IMR-90 (cell line): ENCODE data around the gene UGT1A7. TPM values are rescaled to one million over a fixed set of nuclear protein-coding genes. Genes with fewer than 3 reads are reported as not detected.

Source experiments
- ATAC-seq: fragments of 200-7000 bp; cut with Tn5 transposase; 2 replicates; pipeline ENCODE4 v1.9.1; 2020; ENCODE audit warnings: low read depth, mild to moderate bottlenecking, moderate library complexity
- BruUV-seq: library from RNA; stranded (reverse); fragments of 400-500 nt; replicated peaks from 2 replicates; lab custom pipeline; 2021; lab: Mats Ljungman, UMichigan
- CTCF ChIA-PET: fragments of 300-600 bp; formaldehyde crosslinking; extraction: SDS; loops from one replicate; lab custom pipeline; 2021; ENCODE audit warnings: antibody characterized with exemption; lab: Yijun Ruan, JAX
- POLR2A ChIA-PET: fragments of 300-600 bp; sonication (Branson Sonifier 250); formaldehyde crosslinking; loops from one replicate; lab custom pipeline; 2022; ENCODE audit warnings: antibody characterized with exemption; ENCODE audit not compliant: unreplicated experiment; lab: Charles Lee
- DNase-seq: peaks from one replicate; pipeline ENCODE4 v3.0.0; 2013
- H2AFZ ChIP-seq: replicated peaks from 2 replicates; pipeline ENCODE3; 2013; ENCODE audit warnings: low read length, mild to moderate bottlenecking; ENCODE audit not compliant: poor library complexity
- H2AK5ac ChIP-seq: 2 replicates; pipeline ENCODE4 v1.6.1; 2013; ENCODE audit warnings: low read depth, low read length, inconsistent platforms
- H2AK9ac ChIP-seq: replicated peaks from 2 replicates; pipeline ENCODE3; 2013; ENCODE audit warnings: mild to moderate bottlenecking, low read depth, low read length, moderate library complexity; ENCODE audit not compliant: poor library complexity
- H2BK120ac ChIP-seq: 2 replicates; pipeline ENCODE4 v1.6.1; 2013; ENCODE audit warnings: low read depth, low read length, inconsistent platforms
- H2BK15ac ChIP-seq: 3 replicates; pipeline ENCODE4 v1.6.1; 2013; ENCODE audit warnings: low read depth, low read length, inconsistent platforms
- H2BK20ac ChIP-seq: 2 replicates; pipeline ENCODE4 v1.6.1; 2013; ENCODE audit warnings: low read depth, mild to moderate bottlenecking, inconsistent platforms, low read length, moderate library complexity
- H2BK5ac ChIP-seq: 2 replicates; pipeline ENCODE4 v1.6.1; 2013; ENCODE audit warnings: mild to moderate bottlenecking, low read depth, low read length, inconsistent platforms; ENCODE audit not compliant: poor library complexity, severe bottlenecking
- H3K14ac ChIP-seq: replicated peaks from 2 replicates; pipeline ENCODE4 v1.6.1; 2013; ENCODE audit warnings: low read depth, low read length, inconsistent platforms
- H3K18ac ChIP-seq: 2 replicates; pipeline ENCODE4 v1.6.1; 2013; ENCODE audit warnings: low read depth, low read length, control low read depth
- H3K23ac ChIP-seq: 2 replicates; pipeline ENCODE4 v1.6.1; 2013; ENCODE audit warnings: low read depth, low read length, inconsistent platforms
- H3K27ac ChIP-seq: 2 replicates; pipeline ENCODE4 v1.5.1; 2013; ENCODE audit warnings: mild to moderate bottlenecking, control low read depth, low read length; ENCODE audit not compliant: insufficient read depth
- H3K27me3 ChIP-seq: 2 replicates; pipeline ENCODE4 v1.6.1; 2013; ENCODE audit warnings: low read length; ENCODE audit not compliant: control insufficient read depth, insufficient read depth
- H3K36me3 ChIP-seq: 2 replicates; pipeline ENCODE4 v1.6.1; 2013; ENCODE audit warnings: low read length, mixed read lengths; ENCODE audit not compliant: control insufficient read depth, insufficient read depth
- H3K4ac ChIP-seq: 2 replicates; pipeline ENCODE4 v1.6.1; 2013; ENCODE audit warnings: low read depth, low read length, inconsistent platforms
- H3K4me1 ChIP-seq: 2 replicates; pipeline ENCODE4 v1.6.1; 2013; ENCODE audit warnings: low read length, mixed read lengths; ENCODE audit not compliant: control insufficient read depth, insufficient read depth
- H3K4me2 ChIP-seq: 2 replicates; pipeline ENCODE4 v1.6.1; 2013; ENCODE audit warnings: low read depth, mild to moderate bottlenecking, control low read depth, low read length, moderate library complexity
- H3K4me3 ChIP-seq: 2 replicates; pipeline ENCODE4 v1.5.1; 2013; ENCODE audit warnings: low read depth, mild to moderate bottlenecking, control low read depth, low read length, moderate library complexity; ENCODE audit not compliant: insufficient read depth
- H3K56ac ChIP-seq: 2 replicates; pipeline ENCODE4 v1.6.1; 2013; ENCODE audit warnings: low read length, inconsistent platforms; ENCODE audit not compliant: insufficient read depth; ENCODE audit errors: extremely low read depth
- H3K79me1 ChIP-seq, 2 experiments: 2 replicates each; pipeline ENCODE4 v1.6.1; 2013; ENCODE audit warnings: low read length in 2 of 2, inconsistent platforms in 1 of 2, low read depth in 1 of 2
- H3K9ac ChIP-seq: 2 replicates; pipeline ENCODE4 v1.6.1; 2013; ENCODE audit warnings: low read depth, low read length, control low read depth
- H3K9me1 ChIP-seq: 2 replicates; pipeline ENCODE4 v1.6.1; 2013; ENCODE audit warnings: low read length, inconsistent platforms; ENCODE audit not compliant: insufficient read depth
- H3K9me3 ChIP-seq: 2 replicates; pipeline ENCODE4 v1.6.1; 2013; ENCODE audit warnings: low read length; ENCODE audit not compliant: control insufficient read depth, insufficient read depth
- H4K20me1 ChIP-seq: 2 replicates; pipeline ENCODE4 v1.6.1; 2013; ENCODE audit warnings: low read length, inconsistent platforms; ENCODE audit not compliant: insufficient read depth
- H4K5ac ChIP-seq: 2 replicates; pipeline ENCODE4 v1.6.1; 2013; ENCODE audit warnings: mild to moderate bottlenecking, low read depth, low read length, control low read depth
- H4K8ac ChIP-seq, 2 experiments: 2 replicates each; pipeline ENCODE4 v1.6.1; 2013; ENCODE audit warnings: low read depth in 2 of 2, low read length in 2 of 2, control low read depth in 1 of 2, inconsistent platforms in 1 of 2
- H4K91ac ChIP-seq: 2 replicates; pipeline ENCODE4 v1.6.1; 2013; ENCODE audit warnings: low read depth, low read length, inconsistent platforms; ENCODE audit not compliant: insufficient read depth
- BHLHE40 ChIP-seq: fragments of 150-350 bp; IDR thresholded peaks from 2 replicates; pipeline ENCODE4 v1.6.1; 2016; ENCODE audit warnings: mild to moderate bottlenecking, low read depth, low read length
- CHD1 ChIP-seq: IDR thresholded peaks from 2 replicates; pipeline ENCODE4 v1.6.1; 2012; ENCODE audit warnings: low read depth, low read length, improper control_type of control experiment
- CTCF ChIP-seq: conservative IDR thresholded peaks from 2 replicates; pipeline ENCODE4 v1.5.1; 2012; ENCODE audit warnings: mild to moderate bottlenecking, low read depth, low read length, improper control_type of control experiment
- ELK1 ChIP-seq: fragments of 150-350 bp; IDR thresholded peaks from 2 replicates; pipeline ENCODE4 v1.6.1; 2016; ENCODE audit warnings: low read depth, mild to moderate bottlenecking, low read length, moderate library complexity, borderline replicate concordance
- FOS ChIP-seq: fragments of 150-350 bp; IDR thresholded peaks from 2 replicates; pipeline ENCODE4 v1.6.1; 2016; ENCODE audit warnings: low read depth, low read length
- MXI1 ChIP-seq: IDR thresholded peaks from 2 replicates; pipeline ENCODE4 v1.6.1; 2012; ENCODE audit warnings: low read depth, mild to moderate bottlenecking, low read length, moderate library complexity, borderline replicate concordance
- NFE2L2 ChIP-seq: fragments of 150-350 bp; IDR thresholded peaks from 2 replicates; pipeline ENCODE4 v1.6.1; 2016; ENCODE audit warnings: low read depth, mild to moderate bottlenecking, low read length
- POLR2A ChIP-seq: IDR thresholded peaks from 2 replicates; pipeline ENCODE4 v1.6.1; 2012; ENCODE audit warnings: mild to moderate bottlenecking, low read depth, low read length
- RAD21 ChIP-seq: IDR thresholded peaks from 2 replicates; pipeline ENCODE4 v1.6.1; 2012; ENCODE audit warnings: low read length, improper control_type of control experiment
- RCOR1 ChIP-seq: IDR thresholded peaks from 2 replicates; pipeline ENCODE4 v1.6.1; 2012; ENCODE audit warnings: mild to moderate bottlenecking, low read length, improper control_type of control experiment; ENCODE audit not compliant: insufficient replicate concordance
- RFX5 ChIP-seq: IDR thresholded peaks from 2 replicates; pipeline ENCODE4 v1.8.0; 2012; ENCODE audit warnings: low read depth, mild to moderate bottlenecking, low read length, moderate library complexity
- SMC3 ChIP-seq: fragments of 150-350 bp; IDR thresholded peaks from 2 replicates; pipeline ENCODE4 v1.6.1; 2016; ENCODE audit warnings: low read depth, mild to moderate bottlenecking, antibody characterized with exemption, low read length, moderate library complexity
- USF2 ChIP-seq: fragments of 150-350 bp; IDR thresholded peaks from 2 replicates; pipeline ENCODE4 v1.6.1; 2017; ENCODE audit warnings: mild to moderate bottlenecking, antibody characterized with exemption, low read length, low read depth
- WGBS, 2 experiments: methylation state at CpG; one replicate each; pipeline versions ENCODE4 v1.1.5 to v1.1.7; 2013; ENCODE audit warnings: missing lambda C conversion rate in 2 of 2; ENCODE audit not compliant: insufficient read length in 1 of 2; ENCODE audit errors: extremely low coverage in 2 of 2; 5-methylcytosine and 5-hydroxymethylcytosine counted together
- dilution Hi-C: fragments of 300-500 bp; cut with HindIII; formaldehyde crosslinking; loops from one replicate; pipeline ENCODE4 v1.14.3; 2018; ENCODE audit warnings: low sequenced_read_pairs; ENCODE audit not compliant: unreplicated experiment
- in situ Hi-C: fragments of 300-500 bp; cut with MboI; formaldehyde crosslinking; loops from 3 replicates; pipeline ENCODE4 v1.14.3; 2019; ENCODE audit warnings: low sequenced_read_pairs, inconsistent platforms, mixed read lengths
- intact Hi-C: fragments of 100-400 bp; cut with micrococcal nuclease; formaldehyde crosslinking; loops from 2 replicates; pipeline ENCODE4 v1.10.0; 2022
- polyA plus RNA-seq, 3 experiments: library from polyadenylated mRNA; depleted of rRNA; stranded (reverse); fragments of >200 nt; gene quantifications; 2 replicates each; pipeline ENCODE4 v1.2.3, GENCODE V29; 2012; ENCODE audit warnings: low replicate concordance in 1 of 3
- total RNA-seq: library from RNA; depleted of rRNA; stranded (reverse); fragments of >200 nt; gene quantifications from 2 replicates; pipeline ENCODE4 v1.2.3, GENCODE V29; 2012

The UGT1A7 gene
- total and polyA plus RNA-seq, 2 of the 4 experiments (the other 2 are of a cell fraction): not detected

- Histone ChIP-seq H3K36me3 (no peaks in the 10 kb centered on the region), H2AFZ (no peak overlapping the region), H2BK120ac (no peak overlapping the region), H4K5ac (no peak overlapping the region), H2BK5ac (no peak overlapping the region), H2AK5ac (no peak overlapping the region), H3K27ac (no peak overlapping the region), H3K4me1 (no peaks in the 10 kb centered on the region), H3K9me1 (no peaks in the 10 kb centered on the region), H4K91ac (no peak overlapping the region), H2BK15ac (no peak overlapping the region), H3K14ac (no peak overlapping the region), H3K56ac (no peak overlapping the region), H3K79me1 (no peaks in the 10 kb centered on the region), H2BK20ac (no peak overlapping the region), H3K9ac (no peak overlapping the region), H3K4me2 (no peak overlapping the region), H3K18ac (no peak overlapping the region), H3K4me3 (no peak overlapping the region), H3K4ac (no peak overlapping the region), H4K8ac (no peak overlapping the region), H3K23ac (no peak overlapping the region), H2AK9ac (no peak overlapping the region), H3K27me3 (peaks cover 8% of the 10 kb centered on the region), H3K9me3 (no peaks in the 10 kb centered on the region), H4K20me1 (no peaks in the 10 kb centered on the region)
- CTCF ChIA-PET: no interaction called here
- no TSS peak for BruUV-seq
- ATAC-seq (no peak), DNase-seq (no peak)
- intact Hi-C loops: no loop called here
- in situ Hi-C loops: no loop called here
- WGBS, 2 experiments: 67% methylated on average over 10 of the region's 18 CpGs; no CpG with 5 or more reads in 1 of the 2 experiments
- TF ChIP-seq USF2: no peak
- no peak for TF ChIP-seq ELK1
- TF ChIP-seq FOS: no peak
- TF ChIP-seq RFX5: no peak
- TF ChIP-seq RAD21: no peak
- no peak for TF ChIP-seq CTCF
- no peak for TF ChIP-seq CHD1
- no peak for TF ChIP-seq POLR2A
- no peak for TF ChIP-seq BHLHE40
- TF ChIP-seq MXI1: no peak
- no peak for TF ChIP-seq NFE2L2
- TF ChIP-seq RCOR1: no peak
- TF ChIP-seq SMC3: no peak
- POLR2A ChIA-PET: no interaction called here
- dilution Hi-C loops: no loop called here
Observed at GRCh38 chr2:233791151-233791882, 109.6 kb downstream of the UGT1A7 start.
